Type B pancreatic cell (in vitro differentiated cells): ENCODE results near the gene BCL11B. TPM values are rescaled to one million over a fixed set of nuclear protein-coding genes. Genes with fewer than 3 reads are reported as not detected.

Experiments
- DNase-seq: peaks from one replicate; pipeline ENCODE4 v3.0.0; 2021; ENCODE audit warnings: mixed read lengths; ENCODE audit not compliant: unreplicated experiment; ENCODE audit errors: extremely low spot score
- H3K27ac Mint-ChIP-seq: 2 replicates; pipeline ENCODE4 v1.8.0; 2021; ENCODE audit warnings: mild to moderate bottlenecking, mixed read lengths
- H3K27me3 Mint-ChIP-seq: 2 replicates; pipeline ENCODE4 v1.8.0; 2021; ENCODE audit warnings: mixed read lengths
- H3K36me3 Mint-ChIP-seq: 2 replicates; pipeline ENCODE4 v1.8.0; 2021; ENCODE audit warnings: mixed read lengths
- H3K4me1 Mint-ChIP-seq: one replicate; pipeline ENCODE4 v1.8.0; 2021; ENCODE audit warnings: mixed read lengths; ENCODE audit not compliant: unreplicated experiment
- H3K4me3 Mint-ChIP-seq: 2 replicates; pipeline ENCODE4 v1.8.0; 2021; ENCODE audit warnings: mild to moderate bottlenecking, mixed read lengths
- H3K9me3 Mint-ChIP-seq: 2 replicates; pipeline ENCODE4 v1.8.0; 2021; ENCODE audit warnings: mixed read lengths
- total RNA-seq: library from RNA; stranded (reverse); gene quantifications from 2 replicates; pipeline ENCODE4 v1.2.1, GENCODE V29; 2021; ENCODE audit warnings: low replicate concordance
- TF ChIP-seq, protein P1 (sequence below): fragments of 200-600 bp; sonication (generic); conservative IDR thresholded peaks from 2 replicates; pipeline ENCODE4 v1.5.0; 2021; ENCODE audit warnings: antibody characterized with exemption, mild to moderate bottlenecking

The BCL11B gene
- total RNA-seq, 1 donor from 2014 or later: 11.4 TPM

DNA sequence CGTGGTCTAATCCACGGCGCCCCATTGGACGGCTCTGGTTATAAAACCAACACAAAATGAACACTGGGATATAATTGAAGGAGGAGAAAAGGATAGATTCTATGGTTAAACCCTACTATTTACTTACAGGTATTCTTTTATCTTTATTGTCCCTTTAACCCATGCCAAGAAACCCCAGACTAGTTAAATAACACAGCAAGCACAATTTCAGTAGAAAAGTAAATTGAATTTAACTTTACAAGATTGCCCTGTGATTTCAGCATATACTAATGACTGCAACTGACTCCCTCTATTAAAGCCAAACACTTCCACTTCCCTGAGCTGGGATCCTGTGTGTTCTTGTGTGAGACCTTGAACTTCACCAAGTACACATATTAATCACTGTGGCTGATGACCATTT is 45.3 kb downstream of the BCL11B start:
- Mint-ChIP-seq H3K9me3 (no peaks in the 10 kb centered on the region), H3K4me3 (peak overlapping the region; percentile 40), H3K27me3 (no peaks in the 10 kb centered on the region), H3K27ac (peak overlapping the region; percentile 14), H3K36me3 (peaks cover 14% of the 10 kb centered on the region), H3K4me1 (peaks cover 43% of the 10 kb centered on the region)
- TF ChIP-seq, protein P1, sequence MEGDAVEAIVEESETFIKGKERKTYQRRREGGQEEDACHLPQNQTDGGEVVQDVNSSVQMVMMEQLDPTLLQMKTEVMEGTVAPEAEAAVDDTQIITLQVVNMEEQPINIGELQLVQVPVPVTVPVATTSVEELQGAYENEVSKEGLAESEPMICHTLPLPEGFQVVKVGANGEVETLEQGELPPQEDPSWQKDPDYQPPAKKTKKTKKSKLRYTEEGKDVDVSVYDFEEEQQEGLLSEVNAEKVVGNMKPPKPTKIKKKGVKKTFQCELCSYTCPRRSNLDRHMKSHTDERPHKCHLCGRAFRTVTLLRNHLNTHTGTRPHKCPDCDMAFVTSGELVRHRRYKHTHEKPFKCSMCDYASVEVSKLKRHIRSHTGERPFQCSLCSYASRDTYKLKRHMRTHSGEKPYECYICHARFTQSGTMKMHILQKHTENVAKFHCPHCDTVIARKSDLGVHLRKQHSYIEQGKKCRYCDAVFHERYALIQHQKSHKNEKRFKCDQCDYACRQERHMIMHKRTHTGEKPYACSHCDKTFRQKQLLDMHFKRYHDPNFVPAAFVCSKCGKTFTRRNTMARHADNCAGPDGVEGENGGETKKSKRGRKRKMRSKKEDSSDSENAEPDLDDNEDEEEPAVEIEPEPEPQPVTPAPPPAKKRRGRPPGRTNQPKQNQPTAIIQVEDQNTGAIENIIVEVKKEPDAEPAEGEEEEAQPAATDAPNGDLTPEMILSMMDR: no peak
- DNase-seq: no peak

DNA sequence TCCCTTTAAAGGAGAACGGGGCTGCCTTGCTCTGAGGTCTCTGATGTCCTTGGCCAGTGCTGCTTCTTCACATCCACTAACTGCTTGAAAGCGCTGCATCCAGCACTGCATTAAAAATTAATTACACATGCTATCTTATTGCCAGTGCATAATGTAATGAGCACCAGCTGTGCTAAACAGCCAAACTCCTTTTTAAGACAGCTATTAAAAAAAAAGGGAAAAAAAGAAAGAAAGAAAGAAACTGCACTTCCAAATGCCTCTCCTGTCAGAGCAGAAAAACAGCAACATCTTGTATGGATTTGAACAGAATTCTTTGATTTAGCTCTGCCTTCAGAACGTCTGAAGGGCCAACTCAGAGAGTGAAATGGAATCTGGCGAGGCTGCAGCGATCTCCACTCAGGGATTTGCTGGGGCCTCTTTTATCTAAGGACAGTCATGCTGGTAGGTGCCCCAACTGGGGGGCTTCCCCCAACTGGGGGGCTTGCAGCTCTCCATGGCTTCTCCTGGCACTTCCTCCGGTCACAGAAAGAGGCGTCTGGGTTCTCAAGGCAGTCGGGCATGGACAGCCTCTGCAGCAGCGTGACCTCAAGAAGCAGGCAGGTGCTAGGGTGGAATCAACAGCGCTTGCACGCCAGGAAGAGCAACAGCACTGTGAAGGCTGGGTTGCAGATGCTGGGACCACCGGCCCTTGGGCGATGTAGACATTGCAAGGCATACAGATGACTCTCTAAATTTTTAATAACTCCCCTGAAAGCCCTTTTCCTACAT is 46.4 kb downstream of the BCL11B start:
- H3K9me3 Mint-ChIP-seq: no peaks in the 10 kb centered on the region
- no peak for DNase-seq
- peaks cover 43% of the 10 kb centered on the region for H3K4me1 Mint-ChIP-seq
- no peaks in the 10 kb centered on the region for H3K27me3 Mint-ChIP-seq
- H3K27ac Mint-ChIP-seq: no peak overlapping the region
- TF ChIP-seq, protein P1: no peak
- no peak overlapping the region for H3K4me3 Mint-ChIP-seq
- peaks cover 14% of the 10 kb centered on the region for H3K36me3 Mint-ChIP-seq

DNA sequence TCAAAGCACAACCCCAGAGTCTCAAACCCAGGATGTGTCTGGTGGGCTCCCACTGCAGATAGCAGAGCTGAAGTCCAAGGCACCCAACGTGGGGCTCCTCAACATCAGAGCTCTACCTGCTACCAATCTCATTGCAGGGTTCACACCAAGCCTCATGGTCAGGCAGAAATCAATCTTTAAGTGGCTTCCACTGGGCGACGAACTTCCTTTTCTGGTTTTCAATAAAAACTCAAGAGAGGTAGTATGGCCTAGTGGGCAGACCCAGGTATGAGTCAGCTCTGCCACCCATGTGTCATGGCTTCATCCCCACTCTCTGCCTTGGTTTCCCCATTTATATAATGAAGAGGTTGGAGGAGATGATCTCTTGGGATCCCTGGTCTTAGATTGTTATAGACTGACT is 47.0 kb downstream of the BCL11B start:
- Mint-ChIP-seq H3K27ac (no peak overlapping the region), H3K9me3 (no peaks in the 10 kb centered on the region), H3K4me1 (peaks cover 39% of the 10 kb centered on the region), H3K4me3 (no peak overlapping the region), H3K36me3 (peaks cover 18% of the 10 kb centered on the region), H3K27me3 (no peaks in the 10 kb centered on the region)
- TF ChIP-seq, protein P1: no peak
- DNase-seq: no peak

DNA sequence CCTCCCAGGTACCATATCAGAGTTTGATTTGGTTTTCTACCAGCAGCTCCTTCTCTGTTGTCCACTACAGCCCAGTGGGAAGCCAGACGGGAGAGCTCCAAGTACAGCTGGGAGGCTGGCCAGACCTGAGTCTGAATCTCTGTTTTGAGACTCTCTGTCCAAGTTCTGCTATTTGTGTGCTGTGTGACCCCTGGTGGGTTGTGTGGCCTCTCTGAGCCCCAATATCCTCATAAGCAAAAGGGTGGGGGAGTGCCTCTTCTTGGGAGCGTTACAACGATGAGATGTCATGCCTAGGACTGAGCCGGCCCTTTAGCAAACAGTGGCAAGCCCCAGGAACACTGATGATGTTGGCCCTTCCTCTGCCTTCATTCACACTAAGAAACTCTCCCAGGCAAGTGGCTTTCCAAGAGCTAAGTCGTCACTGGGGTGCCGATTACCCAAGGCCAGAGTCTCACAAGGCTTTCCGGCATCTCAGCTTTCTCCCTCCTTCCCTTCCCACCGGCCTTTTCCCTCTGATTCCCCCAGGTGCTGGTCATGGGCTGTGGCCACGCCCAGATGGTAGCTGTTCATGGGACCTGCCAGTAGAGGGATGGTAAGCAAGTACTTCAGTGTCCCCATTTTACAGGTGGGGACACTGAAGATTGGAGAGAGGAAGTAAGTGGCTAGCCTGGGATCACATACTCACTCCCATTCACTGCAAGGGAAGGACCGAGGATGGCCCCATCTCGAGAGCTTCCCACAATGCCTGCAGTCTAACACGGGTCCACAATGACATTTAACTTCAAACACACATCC is 47.7 kb downstream of the BCL11B start:
- peaks cover 32% of the 10 kb centered on the region for H3K4me1 Mint-ChIP-seq
- peaks cover 16% of the 10 kb centered on the region for H3K36me3 Mint-ChIP-seq
- no peak overlapping the region for H3K27ac Mint-ChIP-seq
- no peak for DNase-seq
- H3K4me3 Mint-ChIP-seq: no peak overlapping the region
- no peaks in the 10 kb centered on the region for H3K9me3 Mint-ChIP-seq
- TF ChIP-seq, protein P1: peak; percentile 20
- no peaks in the 10 kb centered on the region for H3K27me3 Mint-ChIP-seq

DNA sequence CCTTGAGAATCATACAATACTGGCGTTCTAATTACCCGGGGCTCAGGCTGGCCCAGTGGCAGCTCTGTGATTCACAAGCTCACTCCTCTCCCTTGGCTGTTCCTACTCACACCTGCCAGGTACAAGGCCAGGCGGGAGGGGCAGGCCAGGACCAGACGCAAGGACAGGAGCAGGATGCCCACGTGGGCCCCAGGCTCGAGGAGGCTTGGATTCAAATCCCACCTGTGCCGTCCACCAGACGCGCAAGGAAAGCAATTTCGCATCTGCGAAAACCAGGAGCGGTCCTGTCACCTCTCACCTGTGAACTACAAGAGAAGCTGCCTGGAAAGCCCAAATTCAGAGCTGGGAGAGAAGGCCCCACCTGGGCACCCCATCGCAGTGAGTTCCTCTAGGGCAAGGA is 50.6 kb downstream of the BCL11B start:
- Mint-ChIP-seq H3K36me3 (peaks cover 11% of the 10 kb centered on the region), H3K27ac (no peak overlapping the region), H3K27me3 (no peaks in the 10 kb centered on the region), H3K4me1 (peaks cover 19% of the 10 kb centered on the region), H3K9me3 (no peaks in the 10 kb centered on the region), H3K4me3 (no peak overlapping the region)
- TF ChIP-seq, protein P1: no peak
- DNase-seq: peak; percentile 61
